Erythroblast (primary cell): Measurements from ENCODE around the gene PRSS48.

Source experiments
- GATA1 ChIP-seq: IDR thresholded peaks from 2 replicates; pipeline ENCODE4 v1.6.1; 2011; ENCODE audit warnings: low read depth, mild to moderate bottlenecking, control low read depth, low read length, moderate library complexity
- POLR2A ChIP-seq: IDR thresholded peaks from 2 replicates; pipeline ENCODE4 v1.6.1; 2011; ENCODE audit warnings: mild to moderate bottlenecking, low read length

DNA sequence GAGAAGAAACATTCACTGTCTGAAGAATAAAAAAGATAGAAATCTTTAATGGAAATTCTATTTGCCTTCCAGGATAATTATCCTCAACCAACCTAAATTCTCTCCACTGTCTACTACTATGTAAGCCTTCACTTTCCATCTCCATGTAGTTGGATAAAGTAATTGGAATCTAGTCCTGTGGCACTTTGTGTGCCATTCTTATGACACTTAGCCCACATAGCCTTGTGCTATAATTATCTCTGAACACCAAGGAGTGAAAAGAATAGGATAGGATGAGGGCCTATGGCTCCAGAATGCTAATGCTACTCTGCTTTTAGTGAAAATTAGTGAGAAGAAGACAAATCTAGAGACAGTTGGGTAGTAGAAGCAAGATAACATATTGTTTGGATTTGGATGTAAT, 20.2 kb downstream of the PRSS48 start:
- TF ChIP-seq POLR2A, result no peak
- TF ChIP-seq GATA1, result no peak
